Progenitor cell of endocrine pancreas (in vitro differentiated cells): ENCODE measurements around the gene KRT37. TPM values are rescaled to one million over a fixed set of nuclear protein-coding genes. Genes with fewer than 3 reads are reported as not detected.

ENCODE experiments used
- DNase-seq: peaks from one replicate; pipeline ENCODE4 v3.0.0; 2021; ENCODE audit warnings: low spot score; ENCODE audit not compliant: unreplicated experiment
- H3K27ac Mint-ChIP-seq: 2 replicates; pipeline ENCODE4 v1.8.0; 2021; ENCODE audit warnings: mild to moderate bottlenecking, moderate library complexity, mixed read lengths
- H3K27me3 Mint-ChIP-seq: 2 replicates; pipeline ENCODE4 v1.8.0; 2021; ENCODE audit warnings: mixed read lengths
- H3K36me3 Mint-ChIP-seq: 2 replicates; pipeline ENCODE4 v1.8.0; 2022; ENCODE audit warnings: mixed read lengths; ENCODE audit not compliant: insufficient read depth
- H3K4me1 Mint-ChIP-seq: 2 replicates; pipeline ENCODE4 v1.8.0; 2021; ENCODE audit warnings: low read depth, mixed read lengths
- H3K4me3 Mint-ChIP-seq: 2 replicates; pipeline ENCODE4 v1.8.0; 2021; ENCODE audit warnings: low read depth, mild to moderate bottlenecking, moderate library complexity, mixed read lengths
- H3K9me3 Mint-ChIP-seq: 2 replicates; pipeline ENCODE4 v1.8.0; 2021; ENCODE audit warnings: low read depth, mixed read lengths
- total RNA-seq: library from RNA; stranded (reverse); gene quantifications from 2 replicates; pipeline ENCODE4 v1.2.1, GENCODE V29; 2021
- TF ChIP-seq, protein P1 (sequence below): fragments of 200-600 bp; sonication (generic); IDR thresholded peaks from one replicate; pipeline ENCODE4 v1.5.0; 2021; ENCODE audit warnings: antibody characterized with exemption, mild to moderate bottlenecking; ENCODE audit not compliant: unreplicated experiment

Gene KRT37
- total RNA-seq, 1 donor from 2014 or later, result not detected

DNA sequence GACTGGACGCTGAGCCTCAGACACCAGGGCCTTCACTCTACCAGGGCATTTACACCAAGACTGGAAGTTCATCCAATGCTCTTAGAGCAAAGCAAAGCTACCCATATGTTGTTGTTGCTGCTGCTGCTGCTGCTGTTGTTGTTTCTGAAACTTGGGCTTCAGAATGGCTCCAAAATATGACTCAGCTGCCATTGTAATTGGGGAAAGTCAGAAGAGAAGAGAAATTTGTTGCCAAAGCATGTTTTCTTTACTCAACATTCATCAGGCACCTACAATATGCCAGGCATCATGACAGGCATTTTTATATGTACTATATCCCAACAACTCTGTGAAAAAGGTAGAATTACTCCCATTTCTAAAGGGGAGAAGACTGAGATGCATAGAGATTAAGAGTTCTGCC lies 30.9 kb upstream of the KRT37 start:
- no peak for DNase-seq
- Mint-ChIP-seq H3K4me1 (no peaks in the 10 kb centered on the region), H3K36me3 (no peaks in the 10 kb centered on the region), H3K4me3 (no peak overlapping the region), H3K27ac (no peak overlapping the region), H3K9me3 (peaks cover 10% of the 10 kb centered on the region), H3K27me3 (peaks cover 12% of the 10 kb centered on the region)
- TF ChIP-seq, protein P1, sequence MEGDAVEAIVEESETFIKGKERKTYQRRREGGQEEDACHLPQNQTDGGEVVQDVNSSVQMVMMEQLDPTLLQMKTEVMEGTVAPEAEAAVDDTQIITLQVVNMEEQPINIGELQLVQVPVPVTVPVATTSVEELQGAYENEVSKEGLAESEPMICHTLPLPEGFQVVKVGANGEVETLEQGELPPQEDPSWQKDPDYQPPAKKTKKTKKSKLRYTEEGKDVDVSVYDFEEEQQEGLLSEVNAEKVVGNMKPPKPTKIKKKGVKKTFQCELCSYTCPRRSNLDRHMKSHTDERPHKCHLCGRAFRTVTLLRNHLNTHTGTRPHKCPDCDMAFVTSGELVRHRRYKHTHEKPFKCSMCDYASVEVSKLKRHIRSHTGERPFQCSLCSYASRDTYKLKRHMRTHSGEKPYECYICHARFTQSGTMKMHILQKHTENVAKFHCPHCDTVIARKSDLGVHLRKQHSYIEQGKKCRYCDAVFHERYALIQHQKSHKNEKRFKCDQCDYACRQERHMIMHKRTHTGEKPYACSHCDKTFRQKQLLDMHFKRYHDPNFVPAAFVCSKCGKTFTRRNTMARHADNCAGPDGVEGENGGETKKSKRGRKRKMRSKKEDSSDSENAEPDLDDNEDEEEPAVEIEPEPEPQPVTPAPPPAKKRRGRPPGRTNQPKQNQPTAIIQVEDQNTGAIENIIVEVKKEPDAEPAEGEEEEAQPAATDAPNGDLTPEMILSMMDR, result no peak

- H3K4me3 Mint-ChIP-seq, result no peak overlapping the region
- H3K9me3 Mint-ChIP-seq, result peaks cover 10% of the 10 kb centered on the region
- H3K27me3 Mint-ChIP-seq, result peaks cover 6% of the 10 kb centered on the region
- no peak overlapping the region for H3K27ac Mint-ChIP-seq
- no peak for DNase-seq
- no peaks in the 10 kb centered on the region for H3K36me3 Mint-ChIP-seq
- no peaks in the 10 kb centered on the region for H3K4me1 Mint-ChIP-seq
- TF ChIP-seq, protein P1, result no peak
These were observed 28.7 kb upstream of the KRT37 start for GRCh38 chr17:41453066-41453465.

- DNase-seq, result no peak
- Mint-ChIP-seq H3K4me3 (no peak overlapping the region), H3K4me1 (no peaks in the 10 kb centered on the region), H3K36me3 (no peaks in the 10 kb centered on the region), H3K27ac (no peak overlapping the region), H3K27me3 (peaks cover 5% of the 10 kb centered on the region), H3K9me3 (peaks cover 10% of the 10 kb centered on the region)
- TF ChIP-seq, protein P1, result no peak
These were observed 27.9 kb upstream of the KRT37 start for GRCh38 chr17:41452281-41452680.

DNA sequence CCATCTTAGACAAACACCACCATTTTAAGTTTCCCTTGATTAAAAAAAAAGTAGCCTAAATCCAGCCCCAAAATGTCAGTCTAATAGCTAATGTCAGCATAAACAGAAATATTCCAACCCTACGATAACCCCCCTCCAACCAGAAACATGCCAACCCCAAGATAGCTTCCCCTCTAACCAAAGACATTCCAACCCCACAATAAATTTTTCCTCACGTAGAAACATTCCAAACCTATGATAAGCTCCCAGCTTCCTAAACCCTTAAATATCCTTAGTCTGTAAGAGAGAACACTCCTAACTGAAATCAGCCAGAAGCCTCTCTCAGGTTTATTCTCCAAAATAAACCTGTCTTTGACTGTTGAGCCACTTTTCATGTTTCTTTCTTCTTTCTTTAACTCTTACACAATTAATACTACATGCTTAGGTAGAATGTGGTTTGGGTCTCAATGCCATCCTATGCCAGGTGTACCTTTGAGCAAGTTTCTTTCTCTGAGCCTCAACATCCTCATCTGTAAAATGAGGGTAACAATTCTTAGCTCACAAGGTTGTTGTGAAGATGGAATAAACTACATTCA lies 26.9 kb upstream of the KRT37 start:
- peaks cover 5% of the 10 kb centered on the region for H3K27me3 Mint-ChIP-seq
- TF ChIP-seq, protein P1, result no peak
- H3K36me3 Mint-ChIP-seq, result no peaks in the 10 kb centered on the region
- peaks cover 10% of the 10 kb centered on the region for H3K9me3 Mint-ChIP-seq
- no peak for DNase-seq
- H3K4me3 Mint-ChIP-seq, result no peak overlapping the region
- no peak overlapping the region for H3K27ac Mint-ChIP-seq
- H3K4me1 Mint-ChIP-seq, result no peaks in the 10 kb centered on the region

GRCh38 chr17:41449008-41449407 lies 24.6 kb upstream of the KRT37 start:
- H3K36me3 Mint-ChIP-seq, result no peaks in the 10 kb centered on the region
- H3K27ac Mint-ChIP-seq, result peak overlapping the region; percentile 39
- H3K4me1 Mint-ChIP-seq, result no peaks in the 10 kb centered on the region

More at GRCh38 chr17:41449008-41449407, 24.6 kb upstream of the KRT37 start:
- Mint-ChIP-seq H3K27me3 (peaks cover 3% of the 10 kb centered on the region), H3K4me3 (no peak overlapping the region), H3K9me3 (peaks cover 10% of the 10 kb centered on the region)
- no peak for DNase-seq
- TF ChIP-seq, protein P1, result no peak
